ENCODE results near the gene CYP4F22. TPM values are rescaled to one million over a fixed set of nuclear protein-coding genes. Genes with fewer than 3 reads are reported as not detected.

Gene CYP4F22
- total and polyA plus RNA-seq, 2 of the 8 experiments (the other 6 are each of a cell fraction or from before 2014, with no cell fraction given): not detected

GRCh38 chr19:15532779-15533521, 24.6 kb downstream of the CYP4F22 start:
- H3K79me2 ChIP-seq (ENCODE audit: control insufficient read depth in 1 of 2, insufficient read depth in 2 of 2, low read length in 2 of 2): no peaks in the 10 kb centered on the region
- no peak overlapping the region for H2BK12ac ChIP-seq (ENCODE audit: low read depth, low read length)
- H3K18ac ChIP-seq (ENCODE audit: extremely low read depth, low read length): no peak overlapping the region
- no peak overlapping the region for H2BK15ac ChIP-seq (ENCODE audit: low read length)
- H4K91ac ChIP-seq (replicated peaks; ENCODE audit: insufficient read length, low read length): no peak overlapping the region
- H4K5ac ChIP-seq (ENCODE audit: insufficient read length, low read depth, low read length): no peak overlapping the region
- H2AK5ac ChIP-seq (ENCODE audit: low read depth, low read length): no peak overlapping the region
- ChIA-PET CTCF (ENCODE audit: partially characterized antibody) (interaction anchor here (1.0 kb wide), 1 partner anchor 23 kb away, joined by 3 read pairs; no protein-coding TSS in a partner anchor), POLR2A (ENCODE audit: partially characterized antibody) (no interaction called here)
- H3K27me3 ChIP-seq (replicated peaks in 1 of 4; ENCODE audit: control insufficient read depth in 3 of 4, extremely low read depth in 1 of 4, insufficient read depth in 3 of 4, low read length in 3 of 4): no peaks in the 10 kb centered on the region
- H3K4me2 ChIP-seq (ENCODE audit: insufficient read depth in 1 of 2, low read depth in 2 of 2, low read length in 2 of 2): no peak overlapping the region
- no peak for DNase-seq (ENCODE audit: low read depth in 1 of 2, low spot score in 2 of 2)
- no peak for FAIRE-seq
- no peak overlapping the region for H2BK5ac ChIP-seq (ENCODE audit: low read depth, low read length)
- 77% methylated on average over 2 of the region's 2 CpGs; no CpG with 5 or more reads in 1 of the 2 experiments for WGBS, 2 experiments (ENCODE audit: extremely low coverage in 1 of 2, insufficient coverage in 1 of 2, insufficient read length in 1 of 2, insufficient replicate concordance in 2 of 2, low coverage in 1 of 2, low lambda C conversion rate in 2 of 2, missing lambda C conversion rate in 1 of 2)
- H3K23ac ChIP-seq (ENCODE audit: insufficient read length): no peak overlapping the region
- no peak overlapping the region for H3K4me3 ChIP-seq (ENCODE audit: extremely low read depth in 1 of 4, insufficient read depth in 2 of 4, low read depth in 3 of 4, low read length in 4 of 4)
- H3K14ac ChIP-seq (ENCODE audit: insufficient read length): no peak overlapping the region
- H3K79me1 ChIP-seq (ENCODE audit: low read depth, low read length): no peaks in the 10 kb centered on the region
- peaks cover 73 to 91% of the 10 kb centered on the region in 2 experiments for H3K9me3 ChIP-seq (ENCODE audit: insufficient read depth in 2 of 2, low read depth in 1 of 2, low read length in 1 of 2)
- H2AFZ ChIP-seq (ENCODE audit: low read length): no peak overlapping the region
- H3K9ac ChIP-seq (replicated peaks in 1 of 4; ENCODE audit: extremely low read depth in 1 of 4, low read depth in 3 of 4, low read length in 3 of 4): no peak overlapping the region
- no peak for TF ChIP-seq HDAC2 (IDR thresholded peaks at IDR 0.05; ENCODE audit: borderline replicate concordance in 1 of 2, low read depth in 2 of 2, low read length in 2 of 2)
- no peak for TF ChIP-seq MAFK (IDR thresholded peaks at IDR 0.05; ENCODE audit: low read depth, low read length)
- TF ChIP-seq MAX (IDR thresholded peaks at IDR 0.05): no peak
- TF ChIP-seq ZNF274 (IDR thresholded peaks at IDR 0.05; ENCODE audit: borderline replicate concordance, extremely low read depth, low read length): no peak
- TF ChIP-seq POU5F1 (IDR thresholded peaks at IDR 0.05; ENCODE audit: low read depth, low read length): no peak
- TF ChIP-seq CEBPB (IDR thresholded peaks at IDR 0.05; ENCODE audit: low read depth, low read length): no peak
- 0 out of 8 replicates have a peak, but pooled peaks cover 0 to 2% (median 0%) of the 10 kb centered on the region in 4 experiments for H3K36me3 ChIP-seq (ENCODE audit: control insufficient read depth in 2 of 4, insufficient read depth in 4 of 4, low read length in 3 of 4)
- no peak overlapping the region for H2BK120ac ChIP-seq (replicated peaks; ENCODE audit: low read depth, low read length)
- H3K4ac ChIP-seq (replicated peaks; ENCODE audit: insufficient read length, low read depth, low read length): no peak overlapping the region
- no peak overlapping the region for H3K27ac ChIP-seq (ENCODE audit: low read depth, low read length)
- H3K56ac ChIP-seq (replicated peaks; ENCODE audit: insufficient read length, low read depth, low read length): no peak overlapping the region
- no peaks in the 10 kb centered on the region for H3K4me1 ChIP-seq (replicated peaks in 1 of 4; ENCODE audit: control insufficient read depth in 3 of 4, insufficient read depth in 4 of 4, low read length in 3 of 4)
- no peaks in the 10 kb centered on the region for H4K20me1 ChIP-seq (replicated peaks in 1 of 2; ENCODE audit: control insufficient read depth in 1 of 2, insufficient read depth in 2 of 2, low read length in 2 of 2)
- H3K23me2 ChIP-seq (ENCODE audit: low read depth, low read length): peaks cover 2% of the 10 kb centered on the region; the same call in 1 of the 2 replicates
- H2BK20ac ChIP-seq (ENCODE audit: low read length): no peak overlapping the region
- H4K8ac ChIP-seq (ENCODE audit: extremely low read depth, insufficient read depth, low read length): no peak overlapping the region
